Stimulated activated CD4-positive, alpha-beta T cell treated with anti-CD3 and anti-CD28 coated beads, Interleukin-12 subunit alpha, Interleukin-12 subunit beta, amount 100 ng/mL, for 48 hours (primary cell): ENCODE data around the gene CHST12.

Experiments
- DNase-seq, 3 donors: peaks; one replicate each; pipeline ENCODE4 v3.0.0-alpha.2; 2020; ENCODE audit warnings: low read depth in 2 of 3, low spot score in 1 of 3

CHST12 gene

DNA sequence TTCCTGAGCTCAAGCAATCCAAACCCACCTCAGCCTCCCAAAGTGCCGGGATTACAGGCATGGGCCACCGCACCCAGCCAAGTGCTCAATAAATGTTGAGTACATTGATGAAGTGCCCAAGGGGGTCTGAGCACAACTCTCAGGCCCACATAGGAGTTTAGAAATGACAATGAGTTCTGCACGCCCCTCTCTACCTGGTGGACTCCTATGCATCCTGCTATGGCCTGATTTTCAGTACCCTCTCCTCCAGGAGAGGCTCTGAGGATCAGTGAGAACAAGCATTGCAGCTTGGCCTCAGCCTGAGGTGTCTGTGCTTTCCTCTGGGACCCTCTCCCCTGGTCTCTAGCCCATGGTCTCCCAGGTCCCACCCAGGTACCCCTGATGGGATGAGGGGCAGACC is 93.7 kb downstream of the CHST12 start:
- no peak for DNase-seq

GRCh38 chr7:2497500-2498336 is 94.3 kb downstream of the CHST12 start:
- DNase-seq: no peak
